22Rv1 (cell line): ENCODE data around the gene TMEM190.

Source experiments
- H3K27ac ChIP-seq: fragments of 450-650 bp; 2 replicates; pipeline ENCODE4 v1.5.1; 2017
- CTCF ChIP-seq: fragments of 450-650 bp; IDR thresholded peaks from 2 replicates; pipeline ENCODE4 v1.5.1; 2017; ENCODE audit warnings: mild to moderate bottlenecking
- ZFX ChIP-seq: fragments of 450-650 bp; IDR thresholded peaks from 2 replicates; pipeline ENCODE4 v1.6.1; 2017; ENCODE audit warnings: antibody characterized with exemption, borderline replicate concordance

The TMEM190 gene

GRCh38 chr19:55384920-55385723 lies 8.5 kb downstream of the TMEM190 start:
- TF ChIP-seq CTCF (no peak), ZFX (no peak)
- peak overlapping the region; percentile 98 for H3K27ac ChIP-seq

- TF ChIP-seq ZFX (no peak), CTCF (no peak)
- peak within 1 kb of the TSS; percentile 98 for H3K27ac ChIP-seq
Measured at GRCh38 chr19:55385724-55386492, 9.3 kb downstream of the TMEM190 start, which contains the start of gene RPL28. TSS of gene RPL28 (plus strand) at chr19:55385932. CDS start at chr19:55386358, 426 bp downstream.

- TF ChIP-seq CTCF (no peak), ZFX (no peak)
- H3K27ac ChIP-seq: peak overlapping the region; percentile 98
Measured at GRCh38 chr19:55386493-55386971, 9.9 kb downstream of the TMEM190 start.

- TF ChIP-seq CTCF (no peak), ZFX (no peak)
- peak overlapping the region; percentile 98 for H3K27ac ChIP-seq
Measured at GRCh38 chr19:55387736-55388497, 11.3 kb downstream of the TMEM190 start.

GRCh38 chr19:55389386-55390317 lies 13.0 kb downstream of the TMEM190 start:
- no peak for TF ChIP-seq ZFX
- no peak for TF ChIP-seq CTCF

GRCh38 chr19:55390461-55390880 lies 13.8 kb downstream of the TMEM190 start:
- H3K27ac ChIP-seq: peak overlapping the region; percentile 98
- TF ChIP-seq CTCF (no peak), ZFX (no peak)

More at GRCh38 chr19:55389386-55390317, 13.0 kb downstream of the TMEM190 start:
- H3K27ac ChIP-seq: peak overlapping the region; percentile 98
